IPS DF 4.7 (cell line): ENCODE data around the gene MAP1B.

Source experiments
- DNase-seq: peaks from one replicate; pipeline ENCODE4 v3.0.0-alpha.2; 2013; ENCODE audit warnings: low spot score; ENCODE audit errors: extremely low read depth

MAP1B gene

GRCh38 chr5:72133212-72133990 is 26.1 kb downstream of the MAP1B start:
- DNase-seq, result no peak

- no peak for DNase-seq
Measured at GRCh38 chr5:72134226-72134899, 27.1 kb downstream of the MAP1B start.

GRCh38 chr5:72137826-72138409 is 30.6 kb downstream of the MAP1B start:
- no peak for DNase-seq

- no peak for DNase-seq
Measured at GRCh38 chr5:72138943-72139521, 31.8 kb downstream of the MAP1B start.

- no peak for DNase-seq
Measured at GRCh38 chr5:72140711-72141110, 33.4 kb downstream of the MAP1B start.

- DNase-seq, result no peak
Measured at GRCh38 chr5:72141440-72142355, 34.4 kb downstream of the MAP1B start.

GRCh38 chr5:72144762-72145161 is 37.5 kb downstream of the MAP1B start:
- no peak for DNase-seq

GRCh38 chr5:72145348-72145747 is 38.1 kb downstream of the MAP1B start:
- no peak for DNase-seq

GRCh38 chr5:72146056-72146455 is 38.8 kb downstream of the MAP1B start:
- DNase-seq, result no peak

GRCh38 chr5:72147569-72147968 is 40.3 kb downstream of the MAP1B start:
- DNase-seq, result no peak

- no peak for DNase-seq
Measured at GRCh38 chr5:72149742-72150141, 42.5 kb downstream of the MAP1B start.

GRCh38 chr5:72151169-72151568 is 43.9 kb downstream of the MAP1B start:
- no peak for DNase-seq

- no peak for DNase-seq
Measured at GRCh38 chr5:72151646-72152045, 44.4 kb downstream of the MAP1B start.

- no peak for DNase-seq
Measured at GRCh38 chr5:72152545-72152944, 45.3 kb downstream of the MAP1B start.

GRCh38 chr5:72153551-72153950 is 46.3 kb downstream of the MAP1B start:
- DNase-seq, result no peak

GRCh38 chr5:72154076-72154756 is 46.9 kb downstream of the MAP1B start:
- no peak for DNase-seq

GRCh38 chr5:72156946-72157624 is 49.8 kb downstream of the MAP1B start:
- DNase-seq, result no peak

- no peak for DNase-seq
Measured at GRCh38 chr5:72157625-72157962, 50.3 kb downstream of the MAP1B start.

GRCh38 chr5:72159501-72159911 is 52.2 kb downstream of the MAP1B start:
- no peak for DNase-seq

GRCh38 chr5:72160329-72160728 is 53.1 kb downstream of the MAP1B start:
- DNase-seq, result no peak
